ENCODE results near the gene TUBGCP4.

DNA sequence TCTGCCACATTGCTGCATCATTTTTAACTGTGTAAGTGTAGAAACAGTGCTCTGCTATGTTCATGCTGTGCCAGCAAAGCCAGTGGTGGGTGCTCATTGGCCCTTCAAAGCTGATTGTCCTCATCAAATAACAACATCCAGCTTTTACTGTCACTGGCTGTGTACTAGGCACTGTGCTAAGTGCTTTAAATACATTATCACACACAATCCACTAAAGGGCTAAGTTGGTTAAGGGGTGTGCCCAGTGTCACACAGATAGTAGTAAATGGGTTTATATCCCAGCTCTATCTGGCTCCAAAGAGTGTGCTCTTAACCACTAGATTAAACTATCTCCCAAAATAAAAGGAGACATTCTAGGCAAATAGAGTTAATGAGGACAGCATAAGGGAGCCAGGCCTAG lies 7.7 kb downstream of the TUBGCP4 start:
- TF ChIP-seq, protein P1, sequence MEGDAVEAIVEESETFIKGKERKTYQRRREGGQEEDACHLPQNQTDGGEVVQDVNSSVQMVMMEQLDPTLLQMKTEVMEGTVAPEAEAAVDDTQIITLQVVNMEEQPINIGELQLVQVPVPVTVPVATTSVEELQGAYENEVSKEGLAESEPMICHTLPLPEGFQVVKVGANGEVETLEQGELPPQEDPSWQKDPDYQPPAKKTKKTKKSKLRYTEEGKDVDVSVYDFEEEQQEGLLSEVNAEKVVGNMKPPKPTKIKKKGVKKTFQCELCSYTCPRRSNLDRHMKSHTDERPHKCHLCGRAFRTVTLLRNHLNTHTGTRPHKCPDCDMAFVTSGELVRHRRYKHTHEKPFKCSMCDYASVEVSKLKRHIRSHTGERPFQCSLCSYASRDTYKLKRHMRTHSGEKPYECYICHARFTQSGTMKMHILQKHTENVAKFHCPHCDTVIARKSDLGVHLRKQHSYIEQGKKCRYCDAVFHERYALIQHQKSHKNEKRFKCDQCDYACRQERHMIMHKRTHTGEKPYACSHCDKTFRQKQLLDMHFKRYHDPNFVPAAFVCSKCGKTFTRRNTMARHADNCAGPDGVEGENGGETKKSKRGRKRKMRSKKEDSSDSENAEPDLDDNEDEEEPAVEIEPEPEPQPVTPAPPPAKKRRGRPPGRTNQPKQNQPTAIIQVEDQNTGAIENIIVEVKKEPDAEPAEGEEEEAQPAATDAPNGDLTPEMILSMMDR (IDR thresholded peaks at IDR 0.05) = no peak
- TF ChIP-seq POLR2A (IDR thresholded peaks at IDR 0.05) = no peak
